GM18508 (cell line): ENCODE results near the gene CNOT9.
"Not testable (repeated sequence)": the region's sequence is repeated elsewhere in the genome, so short reads cannot be mapped to it uniquely, and the experiment has no call there.

Experiments used
- ATAC-seq: cut with Tn5 transposase; IDR thresholded peaks from one replicate; pipeline ENCODE4 v1.9.1; 2021; ENCODE audit warnings: moderate number of reproducible peaks; ENCODE audit not compliant: insufficient read depth, unreplicated experiment

The CNOT9 gene, protein sequence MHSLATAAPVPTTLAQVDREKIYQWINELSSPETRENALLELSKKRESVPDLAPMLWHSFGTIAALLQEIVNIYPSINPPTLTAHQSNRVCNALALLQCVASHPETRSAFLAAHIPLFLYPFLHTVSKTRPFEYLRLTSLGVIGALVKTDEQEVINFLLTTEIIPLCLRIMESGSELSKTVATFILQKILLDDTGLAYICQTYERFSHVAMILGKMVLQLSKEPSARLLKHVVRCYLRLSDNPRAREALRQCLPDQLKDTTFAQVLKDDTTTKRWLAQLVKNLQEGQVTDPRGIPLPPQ

DNA sequence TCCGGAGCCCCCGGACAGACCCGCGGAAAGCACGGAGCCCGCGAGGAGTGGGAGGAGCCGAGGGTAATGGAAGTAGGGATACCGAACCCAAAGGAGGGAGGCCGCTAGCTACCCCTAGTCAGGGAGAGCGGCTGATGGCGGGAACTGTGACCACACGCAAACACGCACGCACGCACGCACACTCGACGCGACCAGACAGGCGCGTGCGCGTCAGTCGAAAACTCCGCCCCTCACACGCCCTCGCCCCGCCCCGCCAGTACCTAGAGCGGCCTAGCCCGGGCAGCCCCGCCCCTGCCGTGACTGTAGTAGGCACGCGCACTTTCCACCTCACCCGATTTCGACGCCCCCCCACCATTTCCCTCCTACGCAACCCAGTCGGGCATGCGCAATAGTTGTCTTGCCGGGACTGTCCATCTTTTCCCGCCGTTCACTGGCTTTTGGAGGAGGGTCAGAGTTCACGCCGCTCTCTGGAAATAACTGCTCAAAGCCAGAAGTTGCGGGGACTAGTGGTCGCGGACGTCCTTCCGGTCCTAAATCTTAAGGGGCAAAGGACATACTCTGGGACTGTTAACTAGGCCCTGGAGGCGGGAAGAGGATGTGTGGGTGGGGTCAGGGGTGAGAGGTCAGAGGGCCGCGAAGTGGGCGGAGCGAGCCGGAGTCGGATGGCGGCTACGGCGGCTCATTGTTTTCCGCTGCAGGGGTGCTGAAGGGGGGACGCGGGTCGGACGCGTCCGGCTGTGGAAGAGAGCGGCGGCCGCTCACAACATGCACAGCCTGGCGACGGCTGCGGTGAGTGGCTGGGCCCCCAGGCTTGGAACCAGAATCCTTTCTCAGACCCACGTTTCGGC, at the start of gene CNOT9, which contains the start of gene USP37:
Gene CNOT9, plus strand, starts transcription at position 650 of the 848 bp plus-strand sequence. Its CDS starts 116 bp downstream, at position 766.
Gene USP37, minus strand, starts transcription at position 162 of the 848 bp plus-strand sequence. CDS start 9,698 bp downstream, outside the sequence.
- ATAC-seq: peak; percentile 35

DNA sequence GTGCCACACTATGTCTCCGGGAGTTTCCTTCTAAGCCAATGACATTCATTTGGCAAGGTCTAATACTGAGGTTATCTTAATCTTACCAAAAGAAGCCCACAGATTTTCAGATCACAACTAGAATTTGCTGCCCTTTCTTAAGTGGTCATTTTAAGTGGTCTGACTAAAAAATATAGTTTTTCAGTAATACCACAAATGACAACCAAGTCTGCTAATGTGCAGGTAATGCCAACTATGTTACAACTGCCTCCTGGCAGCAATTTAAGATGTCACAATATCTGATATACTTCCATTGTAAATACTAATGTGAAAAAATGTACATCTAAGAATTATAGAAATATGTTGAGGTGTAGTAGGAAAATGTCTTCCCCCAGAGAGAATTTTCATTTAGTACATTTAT, 49.8 kb upstream of the CNOT9 start:
- ATAC-seq: no peak

DNA sequence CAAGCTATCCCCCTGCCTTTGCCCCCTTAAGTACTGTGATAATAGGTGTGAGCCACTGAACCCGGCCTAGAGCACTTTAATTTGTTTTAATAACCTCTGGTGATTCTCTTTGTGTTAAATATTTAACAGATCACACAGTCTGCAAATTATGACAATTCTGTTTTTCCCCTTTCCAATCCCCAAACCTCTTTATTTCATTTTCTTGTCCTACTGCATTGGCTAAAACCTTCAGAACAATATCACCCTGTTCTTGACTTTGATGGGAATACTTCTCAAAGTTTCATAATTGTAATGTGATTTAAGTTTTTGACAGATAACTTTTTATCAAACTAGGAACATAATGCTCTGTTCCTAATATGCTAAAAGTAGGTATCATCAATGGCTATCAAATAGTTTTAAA, 45.0 kb upstream of the CNOT9 start:
- ATAC-seq: no peak

DNA sequence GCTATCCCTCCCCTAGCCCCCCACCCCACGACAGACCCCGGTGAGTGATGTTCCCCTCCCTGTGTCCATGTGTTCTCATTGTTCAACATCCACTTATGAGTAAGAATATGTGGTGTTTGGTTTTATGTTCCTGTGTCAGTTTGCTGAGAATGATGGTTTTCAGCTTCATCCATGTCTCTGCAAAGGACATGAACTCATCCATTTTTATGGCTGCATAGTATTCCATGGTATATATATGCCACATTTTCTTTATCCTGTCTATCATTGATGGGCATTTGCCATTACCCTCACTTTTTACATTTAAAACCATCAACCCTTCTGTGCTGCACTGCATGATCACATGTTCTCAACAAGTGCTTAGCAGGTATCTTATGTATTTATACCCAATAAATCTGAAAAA, 40.2 kb upstream of the CNOT9 start:
- ATAC-seq: not testable (repeated sequence)

DNA sequence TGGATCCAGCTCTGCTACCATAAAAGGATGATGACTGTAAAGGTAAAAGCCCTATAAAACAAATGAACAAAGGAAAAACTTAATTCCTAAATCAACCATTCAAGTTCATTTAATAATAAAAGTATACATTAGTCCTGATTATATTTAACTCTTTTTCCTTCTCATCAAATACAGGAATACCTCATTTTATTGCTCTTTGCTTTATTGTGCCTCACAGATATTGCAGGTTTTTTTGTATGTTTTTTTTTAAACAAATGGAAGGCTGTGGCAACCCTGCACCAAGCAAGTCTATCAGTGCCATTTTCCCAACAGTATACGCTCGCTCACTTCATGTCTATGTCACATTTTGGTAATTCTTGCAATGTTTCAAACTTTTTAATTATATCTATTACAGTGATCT, 38.6 kb upstream of the CNOT9 start:
- no peak for ATAC-seq

DNA sequence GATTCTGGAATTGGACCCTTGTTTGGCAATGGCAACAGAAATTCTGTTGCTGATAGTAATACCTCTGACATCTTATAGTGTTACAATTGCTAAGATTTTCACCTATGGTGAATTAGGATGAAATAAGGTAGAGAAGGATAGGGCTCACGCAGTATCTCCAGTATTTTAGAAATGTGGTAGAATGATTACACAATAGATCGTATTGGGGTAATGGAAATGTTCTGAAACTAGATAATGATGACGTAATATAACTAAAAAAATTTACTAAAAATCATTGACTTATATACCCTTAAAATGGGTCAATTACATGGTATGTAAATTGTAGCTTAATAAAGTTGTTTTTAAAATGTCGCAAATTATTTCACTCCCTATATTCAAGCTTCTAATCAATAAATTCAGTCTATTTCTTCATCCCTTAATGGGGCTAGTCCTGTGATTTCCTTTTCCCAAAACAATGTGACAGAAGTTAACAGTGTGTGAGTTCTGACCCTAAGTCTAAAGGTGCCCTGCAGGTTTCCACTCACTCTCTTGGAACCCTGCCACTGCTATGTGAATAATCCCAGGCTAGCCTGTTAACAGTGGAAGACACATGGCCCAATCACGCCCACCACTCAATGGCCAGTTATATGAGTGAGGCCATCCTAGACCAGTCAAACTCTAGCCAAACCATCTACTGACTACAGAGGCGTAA, 31.7 kb upstream of the CNOT9 start:
- no peak for ATAC-seq

DNA sequence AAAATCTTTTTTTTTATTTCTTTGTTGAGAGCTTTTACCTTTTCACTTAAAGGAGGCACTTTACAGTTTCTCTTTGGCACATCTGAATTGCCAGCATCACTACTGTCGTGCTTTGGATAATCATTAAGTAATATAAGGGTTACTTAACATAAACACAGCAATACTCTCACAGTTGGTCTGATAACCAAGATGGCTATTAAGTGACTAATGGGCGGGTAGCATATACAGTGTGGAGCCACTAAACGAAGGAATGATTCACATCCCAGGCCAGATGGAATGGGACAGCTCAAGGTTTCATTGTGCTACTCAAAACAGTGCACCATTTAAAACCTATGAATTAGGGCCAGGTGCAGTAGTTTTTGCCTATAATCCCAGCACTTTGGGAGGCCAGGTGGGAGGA, 28.6 kb upstream of the CNOT9 start:
- ATAC-seq: no peak

DNA sequence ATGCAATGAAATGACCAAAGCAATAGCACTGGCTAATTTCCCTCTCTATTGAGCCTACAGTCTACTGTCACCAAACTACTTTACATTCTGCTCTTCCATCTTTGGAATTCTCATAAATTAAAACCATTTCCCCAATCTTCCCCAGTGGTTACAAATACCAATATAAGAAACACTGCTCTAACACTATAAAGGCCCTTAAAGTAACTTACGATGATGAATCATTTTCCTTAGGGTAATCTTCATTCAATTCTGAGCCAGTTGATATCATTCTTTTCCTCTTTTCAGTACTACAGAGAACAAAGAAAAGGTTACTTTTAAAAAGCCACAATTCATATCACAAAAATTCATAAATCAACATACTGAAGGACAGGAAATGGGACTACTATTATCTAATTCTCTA, 22.6 kb upstream of the CNOT9 start:
- ATAC-seq: no peak

DNA sequence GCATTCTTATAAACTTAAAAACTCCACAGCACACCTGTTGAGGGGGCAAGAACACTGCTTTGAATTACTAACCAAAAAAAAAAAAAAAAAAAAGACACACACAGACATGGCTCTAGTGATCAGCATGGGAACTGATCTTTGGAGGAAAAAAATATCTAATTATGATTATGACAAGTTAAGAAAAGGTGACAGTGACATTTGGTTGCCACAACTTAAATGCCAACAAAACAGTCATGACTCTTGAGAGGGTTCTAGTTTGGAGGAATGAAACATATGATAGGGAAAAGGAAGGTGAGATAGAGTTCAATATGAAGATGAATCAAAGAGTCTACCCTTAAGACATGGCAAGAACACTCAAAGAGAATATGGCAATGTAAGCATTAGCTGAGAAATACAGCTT, 21.1 kb upstream of the CNOT9 start:
- ATAC-seq: no peak

DNA sequence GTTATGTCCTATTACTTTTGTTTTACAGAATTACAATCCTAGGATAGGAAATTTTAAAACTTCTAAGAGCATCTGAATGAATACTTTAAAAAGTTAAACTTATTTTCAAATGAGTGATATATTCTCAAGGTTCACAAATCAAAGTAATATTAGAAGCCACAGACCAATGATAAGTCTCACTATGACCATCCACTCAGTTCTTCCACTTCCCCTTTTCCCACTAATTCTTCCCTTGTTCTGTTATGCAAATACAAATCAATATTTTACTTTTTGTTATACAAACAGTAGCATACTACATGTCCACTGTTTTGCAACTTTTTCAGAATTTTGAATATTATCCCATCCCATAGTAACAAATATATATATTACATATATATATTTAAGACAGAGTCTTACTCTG, 20.7 kb upstream of the CNOT9 start:
- no peak for ATAC-seq

DNA sequence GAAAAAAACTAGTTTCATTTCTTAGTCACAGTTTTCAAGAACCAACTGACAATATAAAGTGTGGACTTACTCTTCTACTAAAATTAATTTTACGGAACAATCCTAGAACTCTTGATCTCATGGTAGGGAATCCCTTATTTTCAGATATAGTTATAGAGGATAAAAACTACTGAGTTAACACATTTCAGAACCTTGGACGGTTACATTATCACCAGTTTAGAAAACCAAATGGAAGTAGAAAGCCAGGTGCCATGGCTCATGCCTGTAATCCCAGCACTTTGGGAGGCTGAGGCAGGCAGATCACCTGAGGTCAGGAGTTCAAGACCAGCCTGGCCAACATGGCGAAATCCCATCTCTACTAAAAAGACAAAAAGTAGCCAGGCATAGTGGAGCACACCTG, 14.4 kb upstream of the CNOT9 start:
- not testable (repeated sequence) for ATAC-seq

DNA sequence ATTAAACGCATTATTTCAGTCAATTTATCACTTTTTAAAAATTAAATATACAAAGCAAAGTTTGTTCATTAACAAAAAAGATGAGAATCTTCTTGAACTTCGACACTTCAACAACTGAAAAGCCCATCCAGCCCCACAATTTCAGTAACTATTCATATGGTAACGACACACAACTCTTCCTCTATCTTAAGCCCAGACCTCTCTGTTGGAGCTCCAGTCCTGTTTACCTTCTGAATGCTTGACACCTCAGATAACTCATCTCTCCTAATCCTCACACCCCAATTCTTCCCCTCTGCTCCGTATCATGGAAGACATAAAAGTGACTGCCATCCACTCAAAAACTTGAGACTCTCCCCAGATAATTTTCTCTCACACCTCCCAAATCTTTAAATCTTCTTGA, 13.1 kb upstream of the CNOT9 start:
- ATAC-seq: no peak

DNA sequence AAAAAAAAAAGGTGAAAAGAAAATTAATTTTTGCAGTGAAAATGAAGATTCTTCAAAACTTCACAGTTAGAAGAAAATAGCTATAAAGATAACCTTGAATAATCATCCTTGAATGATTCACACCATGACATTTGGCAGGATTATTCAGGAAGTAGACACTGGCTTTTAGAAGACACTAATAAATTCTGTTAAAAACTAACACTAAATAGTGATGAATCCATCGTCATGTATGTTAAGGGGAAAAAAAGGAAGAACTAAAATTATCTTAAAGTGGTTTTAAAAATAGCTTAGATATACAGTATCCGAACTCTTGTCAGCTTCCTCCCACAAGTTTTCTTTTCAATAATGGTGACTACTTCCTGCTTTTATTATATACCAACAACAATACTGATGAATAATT, 10.7 kb upstream of the CNOT9 start:
- ATAC-seq: no peak

DNA sequence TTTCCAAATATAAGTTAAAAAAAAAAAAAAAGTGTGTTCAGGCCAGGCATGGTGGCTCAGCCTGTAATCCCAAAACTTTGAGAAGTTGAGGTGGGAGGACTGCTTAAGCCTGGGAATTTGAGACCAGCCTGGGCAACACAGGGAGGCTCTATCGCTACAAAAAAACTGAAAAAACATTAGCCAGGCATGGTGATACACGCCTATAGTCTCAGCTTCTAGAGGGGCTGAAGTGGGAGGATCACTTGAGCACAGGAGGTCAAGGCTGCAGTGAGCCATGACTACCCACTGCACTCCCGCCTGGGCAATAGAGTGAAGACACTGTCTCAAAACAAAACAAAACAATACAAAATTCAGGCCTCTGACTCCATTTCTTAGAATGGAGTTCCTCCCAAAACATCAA, 9.7 kb upstream of the CNOT9 start:
- no peak for ATAC-seq

DNA sequence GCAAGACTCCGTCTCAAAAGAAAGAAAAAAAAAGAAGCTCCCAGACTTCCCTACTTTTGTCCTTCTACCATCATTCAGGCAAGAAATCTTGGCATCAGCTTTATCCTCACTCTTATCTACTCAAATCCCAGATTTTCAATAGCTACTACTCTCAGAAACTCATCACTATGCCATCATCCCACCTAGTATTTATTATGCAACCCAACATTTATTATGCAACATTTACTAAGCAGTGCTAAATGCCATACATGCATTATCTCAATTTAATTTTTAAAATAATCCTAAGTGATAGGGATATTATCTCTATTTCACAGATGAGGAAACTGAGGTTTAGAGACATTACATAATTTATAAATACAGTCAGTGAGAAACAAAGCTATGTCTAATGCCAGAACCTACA, 4.6 kb upstream of the CNOT9 start:
- ATAC-seq: no peak

DNA sequence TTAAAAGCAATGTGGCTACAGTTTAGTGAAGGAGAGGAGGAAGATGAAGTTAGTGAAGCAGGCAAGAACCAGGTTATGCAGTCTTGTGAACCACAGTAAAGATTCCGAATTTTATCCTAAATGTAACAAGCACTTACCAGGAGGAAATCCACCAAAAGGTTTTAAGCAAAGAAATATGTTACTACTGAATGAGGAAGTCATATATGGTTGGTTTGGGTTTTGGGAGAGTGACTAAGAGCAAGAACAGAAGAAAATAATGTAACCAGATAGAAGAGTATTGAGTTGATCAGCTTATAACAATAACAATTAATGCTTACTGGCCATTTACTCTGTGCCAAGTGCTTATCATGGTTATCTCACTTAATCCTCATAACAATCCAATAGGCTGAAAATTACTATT, 2.3 kb upstream of the CNOT9 start:
- ATAC-seq: no peak

DNA sequence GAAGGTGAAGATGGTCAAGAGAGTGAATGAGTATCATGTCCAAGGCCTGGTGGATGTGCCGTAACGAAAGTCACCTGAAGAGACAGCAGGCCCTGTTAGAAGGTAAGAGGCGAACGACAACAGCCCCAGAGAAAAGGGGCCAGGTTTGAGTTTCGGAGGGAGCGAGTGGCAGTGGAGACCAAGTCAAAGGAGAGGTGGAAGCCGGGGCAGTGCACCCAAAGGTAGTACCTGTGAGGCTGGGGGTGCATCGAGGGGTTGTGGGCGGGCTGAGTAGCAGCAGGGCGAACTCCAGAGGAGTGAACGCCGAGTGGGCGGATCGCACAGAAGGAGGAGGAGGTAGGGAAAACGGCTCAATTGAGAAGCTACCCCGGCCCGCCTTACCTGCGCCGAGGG, 846 bp upstream of the CNOT9 start:
- peak; percentile 25 for ATAC-seq

DNA sequence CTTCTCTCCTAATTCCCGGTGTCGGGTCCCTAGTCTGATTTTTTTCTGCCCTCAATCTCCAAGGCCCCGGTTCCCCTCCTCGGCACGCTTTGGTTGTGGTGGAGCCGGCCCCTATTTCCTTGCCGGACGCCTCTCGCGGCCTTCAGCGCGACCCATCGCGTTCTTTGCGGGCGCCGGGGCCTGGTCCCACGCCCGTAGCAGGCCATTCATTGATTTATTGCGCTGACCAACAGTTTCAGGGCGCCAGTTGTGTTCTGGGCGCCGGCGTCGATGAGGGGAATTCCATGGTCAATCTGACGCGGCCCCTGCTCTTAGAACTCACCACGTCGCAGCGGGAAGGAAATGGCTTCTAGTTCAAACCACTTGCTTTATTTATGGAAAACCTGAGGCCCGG, 396 bp downstream of the CNOT9 start:
- no peak for ATAC-seq

DNA sequence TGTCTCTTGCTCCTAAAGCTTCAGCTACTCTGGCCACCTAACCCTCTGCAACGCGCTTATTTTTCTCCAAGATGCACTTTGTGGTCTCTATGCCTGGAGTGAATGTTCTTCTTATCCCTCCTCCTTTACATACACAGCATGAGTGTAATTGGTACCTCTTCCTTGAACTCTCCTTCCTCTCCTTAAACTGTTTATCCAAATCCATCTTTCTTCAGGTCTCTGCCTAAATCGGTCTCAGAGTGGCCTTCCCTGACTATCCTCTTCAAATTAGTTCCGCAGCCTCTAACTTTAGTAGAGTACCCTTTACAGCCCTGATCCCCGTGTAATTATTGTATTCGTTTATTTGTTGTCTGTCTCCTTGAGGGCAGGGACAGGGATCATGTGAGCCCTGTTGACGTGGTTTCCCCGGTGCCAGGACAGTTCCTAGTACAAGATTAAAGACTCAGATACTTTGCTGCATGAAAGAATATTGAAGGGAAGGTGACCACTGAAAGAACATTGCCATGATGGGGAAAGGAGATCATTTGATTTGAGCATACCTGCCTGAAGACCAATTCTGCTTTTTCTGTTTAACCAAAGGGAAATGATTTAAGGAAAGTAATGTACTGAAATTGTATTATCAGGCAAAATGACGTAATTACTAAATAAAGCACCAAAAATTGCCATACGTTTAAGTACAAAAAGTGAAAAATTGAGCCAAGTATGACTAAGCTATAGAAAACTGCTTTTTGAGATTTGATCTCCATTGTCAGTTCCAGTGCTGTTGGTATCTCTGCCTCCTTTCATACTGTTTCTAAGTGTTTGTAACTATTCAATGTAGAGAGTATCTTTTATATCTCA, 1.2 kb downstream of the CNOT9 start:
- no peak for ATAC-seq

DNA sequence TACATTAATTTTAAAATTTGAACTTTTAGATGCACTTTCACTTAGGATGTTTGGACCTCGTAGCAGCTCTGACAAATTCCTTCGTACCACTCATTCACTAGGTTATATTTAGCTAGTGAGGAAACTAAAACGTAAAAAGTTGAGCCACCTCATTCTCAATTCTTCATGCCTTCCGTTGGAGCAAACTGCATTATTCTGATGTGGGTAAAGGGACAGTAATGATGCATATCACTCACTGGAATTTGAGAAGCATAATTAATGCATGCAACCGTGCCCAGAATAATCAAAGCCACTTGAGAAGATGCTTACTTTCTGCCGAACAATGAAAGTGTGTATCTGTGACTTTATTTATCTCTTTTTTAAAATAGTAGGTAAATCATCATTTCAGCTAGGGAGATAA, 2.2 kb downstream of the CNOT9 start:
- no peak for ATAC-seq
